Right kidney (tissue), 1 donor: Measurements from ENCODE around the gene EIF3D.
A peak's percentile ranks its signal among the peaks of the same experiment; 100 is the strongest.

ENCODE experiments used
- DNase-seq: peaks from one replicate; pipeline ENCODE4 v3.0.0-alpha.2; 2016

The EIF3D gene

GRCh38 chr22:36510966-36511881 is 17.7 kb downstream of the EIF3D start:
- peak; percentile 28 for DNase-seq

- no peak for DNase-seq
Observed at GRCh38 chr22:36510384-36510783, 18.6 kb downstream of the EIF3D start.

- DNase-seq = no peak
Observed at GRCh38 chr22:36507518-36508010, 21.4 kb downstream of the EIF3D start.

- peak; percentile 96 for DNase-seq
Observed at GRCh38 chr22:36506637-36507517, 22.1 kb downstream of the EIF3D start, which contains the start of gene FOXRED2. FOXRED2 (minus strand) TSS chr22:36507040; CDS start chr22:36506422, 618 bp downstream.

- no peak for DNase-seq
Observed at GRCh38 chr22:36505998-36506635, 22.8 kb downstream of the EIF3D start.

- no peak for DNase-seq
Observed at GRCh38 chr22:36497910-36498665, 30.9 kb downstream of the EIF3D start.

- no peak for DNase-seq
Observed at GRCh38 chr22:36493690-36494110, 35.3 kb downstream of the EIF3D start.

- DNase-seq = no peak
Observed at GRCh38 chr22:36492109-36492508, 36.9 kb downstream of the EIF3D start.

- DNase-seq = no peak
Observed at GRCh38 chr22:36491155-36491554, 37.8 kb downstream of the EIF3D start.

GRCh38 chr22:36486619-36487384 is 42.2 kb downstream of the EIF3D start:
- no peak for DNase-seq

- DNase-seq = peak; percentile 96
Observed at GRCh38 chr22:36481393-36482168, 47.4 kb downstream of the EIF3D start, which contains the start of gene TXN2. TXN2 (minus strand) TSS chr22:36481640; CDS start chr22:36480837, 803 bp downstream.

- DNase-seq = no peak
Observed at GRCh38 chr22:36480941-36481392, 48.0 kb downstream of the EIF3D start.

- no peak for DNase-seq
Observed at GRCh38 chr22:36478966-36479365, 50.0 kb downstream of the EIF3D start.

GRCh38 chr22:36475341-36475740 is 53.6 kb downstream of the EIF3D start:
- DNase-seq = no peak

- no peak for DNase-seq
Observed at GRCh38 chr22:36472689-36473088, 56.3 kb downstream of the EIF3D start.

- DNase-seq = no peak
Observed at GRCh38 chr22:36471341-36471821, 57.6 kb downstream of the EIF3D start.

GRCh38 chr22:36470994-36471331 is 58.0 kb downstream of the EIF3D start:
- no peak for DNase-seq

GRCh38 chr22:36470162-36470993 is 58.6 kb downstream of the EIF3D start:
- DNase-seq = peak; percentile 55
